T-helper 2 cell (primary cell): ENCODE measurements around the gene NTM.
"Not testable (repeated sequence)": the region's sequence is repeated elsewhere in the genome, so short reads cannot be mapped to it uniquely, and the experiment has no call there.

Experiments
- DNase-seq, 5 experiments: peaks; one replicate each; pipeline versions ENCODE4 v3.0.0 to v3.0.0-alpha.2; 2012 to 2022

NTM gene

DNA sequence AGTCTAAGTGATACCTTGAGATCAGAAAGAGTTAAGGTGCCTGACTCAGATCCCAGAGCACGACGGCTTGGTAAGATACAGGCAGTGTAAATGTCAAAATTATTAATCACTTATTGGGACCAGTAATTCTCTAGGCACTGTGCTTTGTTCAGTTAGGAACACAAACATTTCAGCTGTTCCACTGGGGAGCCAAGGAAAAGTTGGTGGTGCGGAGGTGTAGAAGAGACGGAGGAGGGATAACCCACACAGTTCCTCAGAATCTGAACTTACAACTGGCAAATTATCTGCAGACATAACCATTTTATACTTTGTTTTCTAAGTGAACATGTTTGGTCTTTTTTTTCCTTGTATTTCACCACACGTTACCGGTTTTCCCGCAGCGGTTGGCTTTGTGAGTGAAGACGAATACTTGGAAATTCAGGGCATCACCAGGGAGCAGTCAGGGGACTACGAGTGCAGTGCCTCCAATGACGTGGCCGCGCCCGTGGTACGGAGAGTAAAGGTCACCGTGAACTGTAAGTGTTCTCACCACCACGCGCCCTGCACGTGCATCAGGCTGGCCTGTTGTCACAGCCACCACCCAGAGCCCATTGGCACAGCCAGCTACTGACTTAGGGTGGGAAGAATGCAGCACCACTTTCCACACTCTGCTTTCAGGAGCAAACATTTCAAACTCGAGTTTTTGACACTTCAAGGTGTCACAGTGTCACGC, 937.0 kb downstream of the NTM start:
- DNase-seq = no peak

- DNase-seq = no peak
These were observed 940.3 kb downstream of the NTM start for GRCh38 chr11:132310390-132311375.

DNA sequence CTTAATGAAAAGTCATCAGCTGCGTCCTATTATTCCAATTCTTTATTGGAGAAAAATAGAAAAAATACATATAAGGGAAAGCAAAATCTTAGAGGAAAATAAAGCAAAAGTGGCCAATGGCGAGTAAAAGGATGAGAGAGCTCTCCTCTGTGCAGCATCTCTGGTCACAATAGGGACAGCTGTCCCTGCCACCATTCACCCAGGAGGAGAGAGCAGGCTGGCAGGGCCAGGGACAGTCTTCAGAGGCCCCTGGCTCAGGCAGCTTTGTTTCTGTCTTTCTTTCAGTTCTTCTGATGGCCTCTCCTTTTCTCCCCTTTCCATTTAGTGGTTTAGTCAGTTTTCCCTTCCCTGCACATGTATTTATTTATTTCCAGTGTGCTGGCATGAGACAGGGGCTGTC, 941.3 kb downstream of the NTM start:
- no peak for DNase-seq

DNA sequence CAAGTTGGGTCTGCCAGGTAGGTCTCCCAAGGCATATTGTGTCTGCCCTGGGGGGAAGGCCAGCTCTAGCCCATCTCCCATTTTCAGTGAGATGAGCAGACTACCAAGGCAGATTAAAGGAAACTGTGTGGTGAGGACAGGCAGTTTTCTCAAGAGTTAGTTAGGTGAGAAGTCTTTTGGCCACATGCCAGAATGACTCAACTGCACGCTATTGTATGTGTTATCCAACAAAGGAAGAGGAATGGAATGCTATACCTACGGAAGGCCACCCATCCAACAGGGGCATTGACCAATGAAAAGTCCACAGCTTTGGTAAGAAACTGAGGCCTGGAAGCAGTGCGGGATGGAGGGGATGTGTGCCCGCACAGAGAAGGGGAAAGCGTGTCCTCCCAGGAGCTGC, 941.7 kb downstream of the NTM start:
- DNase-seq = peak in 1 of 5 experiments; percentile 65

DNA sequence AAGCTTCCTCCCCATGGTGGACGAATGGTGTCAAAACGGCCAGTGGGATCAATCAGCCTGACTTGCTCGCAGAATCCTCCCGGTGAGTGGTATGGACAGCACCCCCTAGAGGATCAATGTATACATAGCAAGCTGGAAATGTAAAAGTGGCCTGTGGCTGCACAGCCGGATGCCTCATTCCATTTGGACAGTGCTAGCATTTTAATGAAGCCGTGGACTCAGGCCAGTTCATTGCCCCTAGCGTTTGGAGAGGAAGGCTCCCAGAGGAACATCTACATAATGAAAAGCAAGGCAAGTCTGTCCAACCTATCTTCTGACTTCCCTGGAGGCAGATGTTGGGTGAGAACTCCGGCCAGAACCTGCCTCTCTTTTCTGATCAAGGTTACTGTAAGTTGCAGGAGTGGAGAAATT, 942.3 kb downstream of the NTM start:
- DNase-seq = peak in 1 of 5 experiments; percentile 53

- no peak for DNase-seq
These were observed 944.6 kb downstream of the NTM start for GRCh38 chr11:132314911-132315455.

GRCh38 chr11:132315696-132316095, 945.3 kb downstream of the NTM start:
- no peak for DNase-seq

DNA sequence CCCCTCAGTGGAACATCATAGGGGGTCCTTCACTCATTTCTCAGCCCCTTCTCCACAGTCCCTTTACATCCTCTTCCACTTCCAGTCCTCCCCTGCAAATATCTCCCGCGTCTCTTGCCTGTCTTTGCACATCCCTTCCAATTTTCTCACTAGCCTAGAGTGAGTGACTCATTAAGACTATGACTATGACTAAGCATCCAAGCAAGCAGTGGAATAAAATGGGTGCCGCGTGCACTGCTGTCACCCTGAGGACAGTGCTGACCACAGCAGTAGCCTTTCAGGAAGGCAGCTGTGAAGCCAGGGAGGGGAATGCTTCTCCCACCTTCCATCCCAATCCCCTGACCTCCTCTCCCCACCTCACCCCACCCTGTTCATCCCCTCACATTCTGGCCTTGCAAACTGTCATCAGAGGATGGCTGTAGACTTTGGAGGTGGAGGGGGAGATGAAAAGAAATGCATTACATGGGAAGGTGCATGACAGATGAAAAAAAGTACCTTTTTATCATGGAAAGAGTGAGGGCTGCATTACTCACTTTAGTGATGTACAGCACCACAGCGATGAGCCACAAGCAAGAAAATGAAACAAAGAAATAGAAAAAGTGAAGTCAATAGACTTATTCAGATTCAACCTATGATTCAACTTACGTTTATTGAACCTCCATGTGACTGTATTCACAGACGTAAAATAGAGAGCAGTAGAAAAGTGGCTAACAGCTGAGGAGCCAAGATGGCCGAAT, 948.2 kb downstream of the NTM start:
- peak in 1 of 5 experiments; percentile 67 for DNase-seq

GRCh38 chr11:132319419-132319818, 949.0 kb downstream of the NTM start:
- DNase-seq = not testable (repeated sequence)

DNA sequence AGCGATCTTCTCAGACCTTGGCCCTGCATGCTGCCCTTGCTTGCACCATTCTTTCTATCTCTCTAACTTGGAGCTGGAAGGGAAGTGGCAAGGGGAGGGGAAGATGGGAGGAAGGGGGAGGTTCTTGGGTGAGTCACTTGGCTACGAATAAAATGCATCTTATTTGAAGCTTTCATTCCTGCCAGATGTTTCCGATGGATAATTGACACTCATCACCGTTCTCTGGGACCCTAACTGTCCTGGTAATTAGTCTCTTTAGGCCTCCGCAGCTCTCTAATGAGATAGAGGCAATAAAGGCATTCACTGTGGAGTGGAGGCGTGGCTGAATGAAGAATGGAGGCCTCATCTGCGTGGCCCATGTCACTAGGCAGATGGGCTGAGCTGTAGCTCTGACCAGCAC, 960.1 kb downstream of the NTM start:
- DNase-seq = peak in 1 of 5 experiments; percentile 36

DNA sequence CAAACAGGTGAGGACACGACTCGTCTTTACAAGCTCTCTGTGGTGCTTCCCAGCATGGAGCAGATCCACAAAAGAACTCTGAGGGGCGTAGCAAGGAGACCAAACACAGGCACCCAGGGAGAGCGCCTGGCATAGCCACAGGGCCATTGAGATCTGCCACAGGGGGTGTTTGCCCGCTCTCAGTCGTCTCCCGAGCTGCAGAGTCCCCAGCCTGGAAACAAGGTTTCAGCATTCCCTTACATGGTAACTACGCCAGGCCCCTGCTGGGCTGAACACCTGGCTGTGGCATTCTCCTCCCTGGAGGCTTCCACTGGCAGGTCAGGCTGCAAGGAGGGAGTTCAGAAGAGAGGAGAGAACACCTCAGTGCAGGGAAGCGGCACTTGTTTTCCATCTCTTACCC, 962.1 kb downstream of the NTM start:
- no peak for DNase-seq

GRCh38 chr11:132334769-132335280, 964.4 kb downstream of the NTM start:
- no peak for DNase-seq

DNA sequence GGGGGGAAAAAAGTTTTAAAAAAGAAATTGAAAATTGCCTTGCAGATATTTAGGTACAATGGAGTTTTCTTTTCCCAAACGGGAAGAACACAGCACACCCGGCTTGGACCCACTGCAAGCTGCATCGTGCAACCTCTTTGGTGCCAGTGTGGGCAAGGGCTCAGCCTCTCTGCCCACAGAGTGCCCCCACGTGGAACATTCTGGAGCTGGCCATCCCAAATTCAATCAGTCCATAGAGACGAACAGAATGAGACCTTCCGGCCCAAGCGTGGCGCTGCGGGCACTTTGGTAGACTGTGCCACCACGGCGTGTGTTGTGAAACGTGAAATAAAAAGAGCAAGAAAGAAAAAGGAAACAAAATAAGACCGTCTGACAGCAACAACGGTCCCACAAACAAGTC, 964.9 kb downstream of the NTM start:
- DNase-seq = no peak

DNA sequence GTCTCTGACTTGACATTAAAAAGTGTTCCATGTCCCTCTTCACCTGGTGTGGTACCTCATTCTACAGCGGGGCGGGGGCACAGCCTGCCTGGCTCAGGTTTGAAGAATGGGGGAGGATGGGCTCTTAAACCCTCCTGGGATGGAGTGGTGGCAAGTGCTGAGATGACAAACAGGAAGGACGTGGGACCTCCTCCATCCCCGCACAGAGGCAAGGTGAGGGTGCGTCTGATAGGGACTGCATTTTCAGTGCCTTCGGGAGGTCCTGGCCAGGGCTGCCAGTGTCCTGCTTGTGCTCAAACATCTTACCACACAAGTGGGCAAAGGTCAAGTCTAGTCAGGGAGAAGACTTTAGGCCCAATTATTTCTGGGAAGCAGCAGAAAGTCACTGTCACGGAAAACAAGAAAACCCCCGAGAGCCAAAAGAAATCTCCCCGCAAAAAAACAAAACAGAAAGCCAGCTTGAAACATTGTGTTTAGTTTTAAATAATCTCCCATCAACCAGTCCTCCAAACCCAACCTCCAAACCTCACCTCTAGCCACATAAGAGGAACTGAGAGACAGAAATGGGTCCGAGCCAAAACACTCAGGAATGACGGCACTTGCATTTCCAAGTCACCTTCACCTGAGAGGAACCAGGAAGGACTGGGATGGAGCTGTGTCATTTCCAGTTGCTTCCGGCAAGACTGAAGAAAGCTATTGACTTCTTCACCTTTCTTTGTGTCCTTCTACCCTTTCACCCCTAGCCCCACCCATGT, 966.5 kb downstream of the NTM start:
- no peak for DNase-seq

DNA sequence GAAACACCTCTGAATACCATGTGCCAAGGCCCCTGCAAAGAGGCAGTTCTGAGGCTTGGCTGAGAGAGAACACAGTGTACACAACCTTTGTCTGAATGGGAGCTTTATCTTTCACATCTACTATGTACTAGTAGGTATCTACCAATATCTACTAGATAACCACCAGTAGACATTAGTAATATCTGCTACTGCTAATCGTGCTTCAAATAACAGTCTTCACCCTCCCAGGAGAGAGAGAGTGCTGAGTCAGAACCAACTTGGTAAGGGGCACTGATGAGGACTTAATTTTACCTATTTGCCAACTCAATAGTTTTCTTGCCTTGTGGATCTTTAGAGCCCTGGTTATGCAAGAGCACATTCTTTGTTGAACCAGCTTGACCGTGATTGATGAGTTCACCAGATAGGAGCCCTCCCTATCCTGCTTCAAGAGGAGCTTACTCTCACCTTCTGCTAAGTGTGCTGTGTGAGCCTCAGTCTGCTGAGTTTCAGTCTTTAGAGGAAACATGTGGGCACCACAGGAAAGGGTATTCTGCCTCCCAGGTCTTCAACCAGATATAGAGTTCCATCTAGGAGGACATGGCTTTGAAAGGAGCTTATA, 967.5 kb downstream of the NTM start:
- peak in 1 of 5 experiments; percentile 63 for DNase-seq

- no peak for DNase-seq
These were observed 972.0 kb downstream of the NTM start for GRCh38 chr11:132342408-132342807.

- peak in 1 of 5 experiments; percentile 75 for DNase-seq
These were observed 973.2 kb downstream of the NTM start for GRCh38 chr11:132343445-132344175.

GRCh38 chr11:132346558-132347148, 976.2 kb downstream of the NTM start:
- no peak for DNase-seq

- peak in 1 of 5 experiments; percentile 86 for DNase-seq
These were observed 977.0 kb downstream of the NTM start for GRCh38 chr11:132347156-132348090.
